Mesenchymal stem cell (in vitro differentiated cells and primary cell): ENCODE results near the gene CBR3.

Experiments
- DNase-seq: peaks from one replicate; pipeline ENCODE4 v3.0.0-alpha.2; 2013
- H2AFZ ChIP-seq: one replicate; pipeline ENCODE4 v1.6.1; 2013; ENCODE audit warnings: low read depth, mild to moderate bottlenecking, control low read depth, inconsistent platforms, low read length, moderate library complexity
- H2AK5ac ChIP-seq: 2 replicates; pipeline ENCODE4 v1.6.1; 2013; ENCODE audit warnings: low read length, moderate library complexity, mild to moderate bottlenecking, inconsistent platforms; ENCODE audit not compliant: severe bottlenecking
- H2BK120ac ChIP-seq: one replicate; pipeline ENCODE4 v1.6.1; 2013; ENCODE audit warnings: low read depth, mild to moderate bottlenecking, inconsistent platforms, low read length, moderate library complexity
- H2BK12ac ChIP-seq, 2 experiments: one replicate each; pipeline ENCODE4 v1.6.1; 2013; ENCODE audit warnings: inconsistent platforms in 2 of 2, low read length in 2 of 2, mild to moderate bottlenecking in 2 of 2, moderate library complexity in 2 of 2, control low read depth in 1 of 2
- H2BK15ac ChIP-seq: one replicate; pipeline ENCODE4 v1.6.1; 2013; ENCODE audit warnings: mild to moderate bottlenecking, low read depth, inconsistent platforms; ENCODE audit not compliant: poor library complexity, severe bottlenecking
- H2BK5ac ChIP-seq: 2 replicates; pipeline ENCODE4 v1.6.1; 2013; ENCODE audit warnings: low read depth, mild to moderate bottlenecking, low read length, control low read depth, inconsistent platforms; ENCODE audit not compliant: poor library complexity, severe bottlenecking
- H3K14ac ChIP-seq, 2 experiments: one replicate each; pipeline ENCODE4 v1.6.1; 2013; ENCODE audit warnings: inconsistent platforms in 2 of 2, low read length in 2 of 2, control low read depth in 1 of 2, mild to moderate bottlenecking in 1 of 2, moderate library complexity in 1 of 2
- H3K18ac ChIP-seq, 2 experiments: one replicate each; pipeline ENCODE4 v1.6.1; 2013; ENCODE audit warnings: inconsistent platforms in 2 of 2, low read length in 2 of 2, control low read depth in 1 of 2, low read depth in 1 of 2, mild to moderate bottlenecking in 1 of 2
- H3K23ac ChIP-seq, 2 experiments: one replicate each; pipeline ENCODE4 v1.6.1; 2013; ENCODE audit warnings: inconsistent platforms in 2 of 2, low read length in 2 of 2, mild to moderate bottlenecking in 2 of 2, moderate library complexity in 2 of 2, control low read depth in 1 of 2
- H3K27ac ChIP-seq: 2 replicates; pipeline ENCODE4 v1.5.1; 2013; ENCODE audit warnings: mild to moderate bottlenecking, moderate library complexity, low read length, control low read depth, inconsistent platforms; ENCODE audit not compliant: poor library complexity, severe bottlenecking
- H3K27me3 ChIP-seq, 2 experiments: 2 replicates each; pipeline versions ENCODE4 v1.6.1 to v1.7.0; 2013; ENCODE audit warnings: low read length in 2 of 2, mild to moderate bottlenecking in 2 of 2, moderate library complexity in 2 of 2, control low read depth in 1 of 2, inconsistent platforms in 1 of 2; ENCODE audit not compliant: control insufficient read depth in 1 of 2, insufficient read depth in 1 of 2
- H3K36me3 ChIP-seq, 2 experiments: 2 replicates each; pipeline versions ENCODE4 v1.6.1 to v1.7.0; 2013; ENCODE audit warnings: low read length in 2 of 2, control low read depth in 1 of 2, inconsistent platforms in 1 of 2, low read depth in 1 of 2, mild to moderate bottlenecking in 1 of 2; ENCODE audit not compliant: insufficient read depth in 2 of 2, control insufficient read depth in 1 of 2
- H3K4ac ChIP-seq, 2 experiments: one replicate each; pipeline ENCODE4 v1.6.1; 2013; ENCODE audit warnings: inconsistent platforms in 2 of 2, low read length in 2 of 2, mild to moderate bottlenecking in 2 of 2, moderate library complexity in 2 of 2, control low read depth in 1 of 2, low read depth in 1 of 2
- H3K4me1 ChIP-seq: 2 replicates; pipeline ENCODE4 v1.6.1; 2013; ENCODE audit warnings: low read depth, low read length, control low read depth; ENCODE audit not compliant: control insufficient read depth, insufficient read depth
- H3K4me2 ChIP-seq: 2 replicates; pipeline ENCODE4 v1.6.1; 2013; ENCODE audit warnings: low read length, mild to moderate bottlenecking, inconsistent platforms; ENCODE audit not compliant: poor library complexity, severe bottlenecking
- H3K4me3 ChIP-seq, 2 experiments: 2 replicates each; pipeline versions ENCODE4 v1.5.1 to v1.7.0; 2013; ENCODE audit warnings: low read length in 2 of 2, mild to moderate bottlenecking in 2 of 2, control low read depth in 1 of 2, low read depth in 1 of 2; ENCODE audit not compliant: insufficient read depth in 1 of 2
- H3K79me1 ChIP-seq: replicated peaks from 2 replicates; pipeline ENCODE4 v1.6.1; 2013; ENCODE audit warnings: mild to moderate bottlenecking, control low read depth, low read length, inconsistent platforms; ENCODE audit not compliant: poor library complexity, severe bottlenecking
- H3K9ac ChIP-seq: 2 replicates; pipeline ENCODE4 v1.7.0; 2013; ENCODE audit warnings: mild to moderate bottlenecking, low read length, moderate library complexity
- H3K9me3 ChIP-seq: 2 replicates; pipeline ENCODE4 v1.7.0; 2013; ENCODE audit warnings: mild to moderate bottlenecking, low read length; ENCODE audit not compliant: control insufficient read depth
- H4K8ac ChIP-seq: one replicate; pipeline ENCODE4 v1.6.1; 2013; ENCODE audit warnings: inconsistent platforms, mild to moderate bottlenecking, low read length, moderate library complexity
- H4K91ac ChIP-seq: one replicate; pipeline ENCODE4 v1.6.1; 2013; ENCODE audit warnings: mild to moderate bottlenecking, low read length, inconsistent platforms
- WGBS: methylation state at CpG from one replicate; pipeline ENCODE4 v1.1.7; 2013; ENCODE audit warnings: mixed read lengths; 5-methylcytosine and 5-hydroxymethylcytosine counted together

CBR3 gene

DNA sequence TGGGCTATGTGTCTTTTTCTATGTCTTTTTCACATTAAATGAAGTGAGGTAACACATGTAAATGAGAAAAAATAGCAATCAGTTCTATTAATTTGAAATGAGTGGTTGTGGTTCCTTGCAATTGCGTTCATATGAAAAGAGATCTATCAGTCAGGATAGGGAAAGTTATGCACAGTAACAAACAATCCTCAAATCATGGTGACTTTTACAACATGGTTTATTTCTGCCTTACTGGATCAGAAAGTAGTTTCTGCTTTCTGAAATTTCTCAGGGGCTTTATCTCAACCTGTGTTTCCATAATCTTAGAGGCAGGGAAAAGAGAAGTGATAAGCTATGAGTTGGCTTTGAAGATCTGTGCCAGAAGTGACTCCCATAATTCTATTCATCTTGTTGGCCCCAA lies 60.7 kb downstream of the CBR3 start:
- Histone ChIP-seq H2AK5ac (no peak overlapping the region), H3K36me3 (peaks cover 12 to 14% of the 10 kb centered on the region in 2 experiments), H2AFZ (no peak overlapping the region), H2BK120ac (no peak overlapping the region), H3K4me3 (no peak overlapping the region), H3K4me2 (no peak overlapping the region), H2BK5ac (no peak overlapping the region), H4K91ac (no peak overlapping the region), H3K4ac (no peak overlapping the region), H3K4me1 (peaks cover 8% of the 10 kb centered on the region), H3K27ac (no peak overlapping the region), H3K23ac (no peak overlapping the region), H3K14ac (no peak overlapping the region), H4K8ac (no peak overlapping the region), H3K18ac (no peak overlapping the region), H3K9ac (no peak overlapping the region), H2BK12ac (no peak overlapping the region), H3K9me3 (no peaks in the 10 kb centered on the region), H2BK15ac (no peak overlapping the region), H3K79me1 (peaks cover 13% of the 10 kb centered on the region), H3K27me3 (no peaks in the 10 kb centered on the region)
- no CpG with 5 or more reads among the region's 1 CpG for WGBS
- no peak for DNase-seq
